ENCODE results near the gene MLXIP.

- TF ChIP-seq CTCF (IDR thresholded peaks at IDR 0.05) = no peak
- TF ChIP-seq POLR2A (IDR thresholded peaks at IDR 0.05) = no peak
- TF ChIP-seq POLR2AphosphoS5 (IDR thresholded peaks at IDR 0.05) = no peak
Measured at GRCh38 chr12:122057007-122057735, 21.4 kb upstream of the MLXIP start.

Data from prostate gland (tissue), 2 donors.